ENCODE data around the gene LDHAL6B. TPM values are rescaled to one million over a fixed set of nuclear protein-coding genes. Genes with fewer than 3 reads are reported as not detected.
A peak's percentile ranks its signal among the peaks of the same experiment; 100 is the strongest.

Gene LDHAL6B
- total and polyA plus RNA-seq, 2 donors (not counting 1 experiment from before 2014, with no cell fraction given), result not detected

GRCh38 chr15:59221511-59222505 is 15.2 kb downstream of the LDHAL6B start:
- peak overlapping the region; percentile 46 for H3K27ac ChIP-seq (ENCODE audit: insufficient read depth, low read length)
- H4K20me1 ChIP-seq (ENCODE audit: control insufficient read depth, extremely low read depth, insufficient read depth, low read length), result no peaks in the 10 kb centered on the region
- no peak overlapping the region for H2AFZ ChIP-seq (ENCODE audit: low read length)
- peaks cover 9% of the 10 kb centered on the region for H3K4me1 ChIP-seq (ENCODE audit: control insufficient read depth, extremely low read depth, insufficient read depth, low read length)
- no peaks in the 10 kb centered on the region for H3K9me3 ChIP-seq (ENCODE audit: control insufficient read depth, insufficient read depth, low read depth, low read length)
- no peak for TF ChIP-seq CTCF (conservative IDR thresholded peaks at IDR 0.05 in 1 of 2, IDR thresholded peaks at IDR 0.05 in 1 of 2; ENCODE audit: low read depth in 1 of 2, low read length in 2 of 2)
- H3K4me2 ChIP-seq (ENCODE audit: extremely low read depth, insufficient read depth, low read length), result no peak overlapping the region
- H3K9ac ChIP-seq (ENCODE audit: insufficient read depth, low read length), result no peak overlapping the region
- no peak overlapping the region for H3K4me3 ChIP-seq (replicated peaks in 1 of 4; ENCODE audit: control extremely low read depth in 1 of 4, insufficient read depth in 1 of 4, low read depth in 3 of 4, low read length in 4 of 4)
- peaks cover 7% of the 10 kb centered on the region for H3K36me3 ChIP-seq (ENCODE audit: control insufficient read depth, insufficient read depth, low read length)
- H3K79me2 ChIP-seq (ENCODE audit: control insufficient read depth, insufficient read depth, low read length), result no peaks in the 10 kb centered on the region
- DNase-seq (ENCODE audit: low read depth in 2 of 2), result peak; percentile 57 to 92
- H3K27me3 ChIP-seq (ENCODE audit: control insufficient read depth, insufficient read depth, low read length), result no peaks in the 10 kb centered on the region

GRCh38 chr15:59222906-59223550 is 16.4 kb downstream of the LDHAL6B start:
- no peak overlapping the region for H3K9ac ChIP-seq (ENCODE audit: insufficient read depth, low read length)
- peaks cover 9% of the 10 kb centered on the region for H3K4me1 ChIP-seq (ENCODE audit: control insufficient read depth, extremely low read depth, insufficient read depth, low read length)
- H3K4me2 ChIP-seq (ENCODE audit: extremely low read depth, insufficient read depth, low read length), result no peak overlapping the region
- H2AFZ ChIP-seq (ENCODE audit: low read length), result no peak overlapping the region
- H3K4me3 ChIP-seq (replicated peaks in 1 of 4; ENCODE audit: control extremely low read depth in 1 of 4, insufficient read depth in 1 of 4, low read depth in 3 of 4, low read length in 4 of 4), result no peak overlapping the region
- no peak for DNase-seq (ENCODE audit: low read depth in 2 of 2)
- H3K27ac ChIP-seq (ENCODE audit: insufficient read depth, low read length), result peak overlapping the region; percentile 6
- no peaks in the 10 kb centered on the region for H4K20me1 ChIP-seq (ENCODE audit: control insufficient read depth, extremely low read depth, insufficient read depth, low read length)
- H3K36me3 ChIP-seq (ENCODE audit: control insufficient read depth, insufficient read depth, low read length), result peaks cover 5% of the 10 kb centered on the region
- no peaks in the 10 kb centered on the region for H3K79me2 ChIP-seq (ENCODE audit: control insufficient read depth, insufficient read depth, low read length)
- H3K9me3 ChIP-seq (ENCODE audit: control insufficient read depth, insufficient read depth, low read depth, low read length), result no peaks in the 10 kb centered on the region
- no peaks in the 10 kb centered on the region for H3K27me3 ChIP-seq (ENCODE audit: control insufficient read depth, insufficient read depth, low read length)
- TF ChIP-seq EZH2 (IDR thresholded peaks at IDR 0.05; ENCODE audit: low read length, missing control alignments) (no peak), CTCF (conservative IDR thresholded peaks at IDR 0.05 in 1 of 2, IDR thresholded peaks at IDR 0.05 in 1 of 2; ENCODE audit: low read depth in 1 of 2, low read length in 2 of 2) (no peak)

DNA sequence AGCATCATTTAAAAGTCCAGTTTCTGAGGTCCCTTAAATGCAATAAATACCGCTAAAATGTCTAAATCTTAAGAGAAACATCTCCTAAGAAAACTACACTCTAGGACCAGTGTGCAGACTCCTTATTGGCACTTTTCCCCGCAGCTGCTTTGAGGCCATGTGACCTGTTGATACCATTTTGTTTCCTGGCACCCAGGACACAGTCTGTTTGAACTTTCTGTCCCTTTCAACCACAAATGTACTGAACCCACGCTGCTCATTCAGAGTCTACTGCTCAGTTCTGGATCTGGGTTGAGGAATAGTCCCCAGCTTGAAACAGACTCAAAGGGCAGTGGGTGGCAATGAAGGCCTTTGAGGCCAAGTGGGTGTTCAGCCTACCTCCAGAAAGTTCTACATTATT is 17.1 kb downstream of the LDHAL6B start:
- Histone ChIP-seq H3K27ac (ENCODE audit: insufficient read depth, low read length) (no peak overlapping the region), H3K27me3 (ENCODE audit: control insufficient read depth, insufficient read depth, low read length) (no peaks in the 10 kb centered on the region), H3K79me2 (ENCODE audit: control insufficient read depth, insufficient read depth, low read length) (no peaks in the 10 kb centered on the region), H3K4me3 (replicated peaks in 1 of 4; ENCODE audit: control extremely low read depth in 1 of 4, insufficient read depth in 1 of 4, low read depth in 3 of 4, low read length in 4 of 4) (no peak overlapping the region), H3K4me1 (ENCODE audit: control insufficient read depth, extremely low read depth, insufficient read depth, low read length) (peaks cover 9% of the 10 kb centered on the region), H4K20me1 (ENCODE audit: control insufficient read depth, extremely low read depth, insufficient read depth, low read length) (no peaks in the 10 kb centered on the region), H3K4me2 (ENCODE audit: extremely low read depth, insufficient read depth, low read length) (no peak overlapping the region), H2AFZ (ENCODE audit: low read length) (no peak overlapping the region), H3K9ac (ENCODE audit: insufficient read depth, low read length) (no peak overlapping the region), H3K9me3 (ENCODE audit: control insufficient read depth, insufficient read depth, low read depth, low read length) (no peaks in the 10 kb centered on the region), H3K36me3 (ENCODE audit: control insufficient read depth, insufficient read depth, low read length) (peaks cover 5% of the 10 kb centered on the region)
- peak in 1 of 2 donors; percentile 19 for DNase-seq (ENCODE audit: low read depth in 2 of 2)
- TF ChIP-seq EZH2 (IDR thresholded peaks at IDR 0.05; ENCODE audit: low read length, missing control alignments) (no peak), CTCF (conservative IDR thresholded peaks at IDR 0.05 in 1 of 2, IDR thresholded peaks at IDR 0.05 in 1 of 2; ENCODE audit: low read depth in 1 of 2, low read length in 2 of 2) (no peak)

Measured in fibroblast of lung (primary cell).